HepG2 (cell line): Measurements from ENCODE around the gene COL8A2. TPM values are rescaled to one million over a fixed set of nuclear protein-coding genes. Genes with fewer than 3 reads are reported as not detected.
A peak's percentile ranks its signal among the peaks of the same experiment; 100 is the strongest.

ENCODE experiments used
- CAMTA2 ChIP-seq: sonication (generic); formaldehyde crosslinking; IDR thresholded peaks from 2 replicates; pipeline ENCODE4 v1.4.0; 2020; ENCODE audit warnings: mild to moderate bottlenecking, missing genetic modification reagents, borderline replicate concordance
- FOSL1 ChIP-seq: sonication (generic); formaldehyde crosslinking; IDR thresholded peaks from 2 replicates; pipeline ENCODE4 v1.9.0; 2021; ENCODE audit warnings: missing genetic modification reagents, borderline replicate concordance
- FOXA1 ChIP-seq, 2 experiments: fragments of 450-650 bp in 1 of 2; sonication (generic) in 1 of 2; formaldehyde crosslinking in 1 of 2; IDR thresholded peaks; 2 replicates each; pipeline versions ENCODE4 v1.4.0 to v1.6.1; 2016 to 2020; ENCODE audit warnings: missing genetic modification reagents in 1 of 2
- IKZF4 ChIP-seq: sonication (generic); formaldehyde crosslinking; IDR thresholded peaks from 2 replicates; pipeline ENCODE4 v1.5.1; 2020; ENCODE audit warnings: borderline replicate concordance, mild to moderate bottlenecking, low read depth, missing genetic modification reagents; ENCODE audit errors: not compliant biosample characterization
- KDM5A ChIP-seq: fragments of 200-600 bp; sonication (generic); IDR thresholded peaks from 2 replicates; pipeline ENCODE4 v1.7.0; 2018; ENCODE audit warnings: antibody characterized with exemption, mild to moderate bottlenecking, low read length, borderline replicate concordance
- LCORL ChIP-seq, 2 experiments: fragments of 450-650 bp in 1 of 2; sonication (generic) in 1 of 2; formaldehyde crosslinking in 1 of 2; IDR thresholded peaks; 2 replicates each; pipeline versions ENCODE4 v1.5.0 to v1.6.1; 2017 to 2020; ENCODE audit warnings: antibody characterized with exemption in 1 of 2, missing genetic modification reagents in 1 of 2
- NFYC ChIP-seq: IDR thresholded peaks from 2 replicates; pipeline ENCODE4 v1.6.1; 2016; ENCODE audit warnings: missing genetic modification reagents, missing compliant biosample characterization
- NONO ChIP-seq, 2 experiments: fragments of 450-650 bp in 1 of 2; sonication (generic) in 1 of 2; formaldehyde crosslinking in 1 of 2; IDR thresholded peaks in 1 of 2; conservative IDR thresholded peaks in 1 of 2; 2 replicates each; pipeline versions ENCODE4 v1.6.1 to v1.8.0; 2017 to 2022; ENCODE audit warnings: mild to moderate bottlenecking in 1 of 2, missing genetic modification reagents in 1 of 2, moderate library complexity in 1 of 2
- STAG1 ChIP-seq: sonication (generic); formaldehyde crosslinking; IDR thresholded peaks from 2 replicates; pipeline ENCODE4 v1.4.0; 2020; ENCODE audit warnings: missing genetic modification reagents
- ZBTB42 ChIP-seq: sonication (generic); formaldehyde crosslinking; IDR thresholded peaks from 2 replicates; pipeline ENCODE4 v1.5.0; 2020; ENCODE audit warnings: mild to moderate bottlenecking, missing genetic modification reagents
- ZBTB7B ChIP-seq: sonication (generic); formaldehyde crosslinking; IDR thresholded peaks from 2 replicates; pipeline ENCODE4 v1.4.0; 2020; ENCODE audit warnings: missing genetic modification reagents
- ZIK1 ChIP-seq: sonication (generic); formaldehyde crosslinking; IDR thresholded peaks from 2 replicates; pipeline ENCODE4 v1.5.0; 2020; ENCODE audit warnings: mild to moderate bottlenecking, low read depth, missing genetic modification reagents, borderline replicate concordance
- ZNF101 ChIP-seq: sonication (generic); formaldehyde crosslinking; IDR thresholded peaks from 2 replicates; pipeline ENCODE4 v1.4.0; 2020; ENCODE audit warnings: mild to moderate bottlenecking, low read depth, missing genetic modification reagents, borderline replicate concordance
- ZNF232 ChIP-seq: sonication (generic); formaldehyde crosslinking; IDR thresholded peaks from 2 replicates; pipeline ENCODE4 v1.4.0; 2020; ENCODE audit warnings: missing genetic modification reagents, borderline replicate concordance
- polyA plus RNA-seq, 8 experiments: library from polyadenylated mRNA; depleted of rRNA in 3 of 8; stranded (reverse) in 7 of 8; unstranded in 1 of 8; fragments of >200 nt; fragmentation: Illumina TruSeq in 4 of 8; extraction: Trizol in 4 of 8; gene quantifications; 2 replicates each; pipeline versions ENCODE4 v1.2.1 to v1.2.3, GENCODE V29; 2011 to 2016; ENCODE audit warnings: low read depth in 4 of 8, missing spikeins in 1 of 8, mixed read lengths in 1 of 8; ENCODE audit not compliant: insufficient read depth in 1 of 8
- total RNA-seq, 5 experiments: library from RNA; depleted of rRNA; stranded (reverse); fragments of >200 nt; fragmentation: Illumina TruSeq; extraction: Trizol; gene quantifications; 2 replicates each; pipeline ENCODE4 v1.2.3, GENCODE V29; 2016; ENCODE audit warnings: low read depth in 1 of 5
- TF ChIP-seq, protein P1 (sequence below): sonication (generic); formaldehyde crosslinking; IDR thresholded peaks from 2 replicates; pipeline ENCODE4 v1.4.0; 2020; ENCODE audit warnings: mild to moderate bottlenecking, missing genetic modification reagents
- TF ChIP-seq, protein P2 (sequence below): sonication (generic); formaldehyde crosslinking; IDR thresholded peaks from 2 replicates; pipeline ENCODE4 v1.9.0; 2021; ENCODE audit warnings: missing genetic modification reagents, borderline replicate concordance
- TF ChIP-seq, protein P3 (sequence below): IDR thresholded peaks from 2 replicates; pipeline ENCODE4 v1.6.1; 2016; ENCODE audit warnings: missing compliant biosample characterization, missing genetic modification reagents, borderline replicate concordance

Gene COL8A2
- total and polyA plus RNA-seq, 2 of the 13 experiments (the other 11 are each of a cell fraction or from before 2014, with no cell fraction given), result 0.13 to 0.24 TPM

DNA sequence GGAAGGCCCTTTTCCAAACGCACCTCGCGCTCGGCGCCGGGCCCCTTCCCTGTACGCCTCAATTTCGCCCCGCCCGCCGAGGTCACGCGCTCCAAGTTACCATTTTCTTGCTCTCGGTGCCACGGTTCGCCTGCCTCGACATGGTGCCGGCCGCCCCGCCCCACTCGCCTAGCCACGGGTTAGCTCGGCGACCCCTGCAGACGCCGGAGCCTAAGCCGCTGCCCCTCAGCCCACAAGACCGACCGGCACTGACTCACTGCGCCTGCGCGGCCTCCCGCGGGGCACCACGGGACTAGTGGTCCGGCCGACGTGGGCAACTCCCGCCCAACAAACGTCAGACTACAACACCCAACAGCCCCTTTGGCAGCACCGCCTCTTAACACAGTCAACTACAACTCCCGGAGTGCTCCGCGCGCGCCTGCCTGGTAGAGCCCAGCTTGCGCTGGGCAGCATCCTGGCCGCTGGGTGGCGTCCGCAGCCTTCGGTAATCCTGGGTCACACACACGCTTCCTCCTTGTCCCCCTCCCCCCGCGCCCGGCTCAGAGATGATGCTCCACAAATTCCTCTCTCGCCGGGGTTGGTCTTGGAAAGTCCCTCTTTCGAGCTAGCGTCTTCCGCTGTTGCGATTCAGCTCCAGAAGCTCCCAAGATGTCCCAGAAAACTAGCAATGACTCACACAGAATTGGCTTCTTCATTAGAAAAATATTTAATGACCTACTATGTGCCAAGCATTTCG lies 24.4 kb upstream of the COL8A2 start, which contains the start of gene TRAPPC3 (continued):
- TF ChIP-seq ZNF232 (CRISPR knock-in tag) (peak; percentile 79; the same call in 1 of the 2 replicates), ZNF101 (no peak), CAMTA2 (CRISPR knock-in tag) (no peak), NFYC (CRISPR knock-in tag) (peak; percentile 33; the same call in 1 of the 2 replicates), IKZF4 (CRISPR knock-in tag) (peak; percentile 81), KDM5A (peak; percentile 75; the same call in 1 of the 2 replicates), ZBTB7B (CRISPR knock-in tag) (peak; percentile 85; the same call in 1 of the 2 replicates), FOSL1 (CRISPR knock-in tag) (no peak), STAG1 (peak; percentile 95), NONO (IDR thresholded peaks at IDR 0.05) (no peak), NONO (CRISPR knock-in tag; conservative IDR thresholded peaks at IDR 0.05) (peak; percentile 79; the same call in 1 of the 2 replicates), ZBTB42 (CRISPR knock-in tag) (0 out of 2 replicates have a peak, but pooled peaks have one; percentile 50), LCORL (IDR thresholded peaks at IDR 0.05) (no peak), LCORL (CRISPR knock-in tag; IDR thresholded peaks at IDR 0.05) (peak; percentile 86), ZIK1 (CRISPR knock-in tag) (peak; percentile 94; the same call in 1 of the 2 replicates), FOXA1 (IDR thresholded peaks at IDR 0.05) (no peak), FOXA1 (CRISPR knock-in tag; IDR thresholded peaks at IDR 0.05) (0 out of 2 replicates have a peak, but pooled peaks have one; percentile 24)
- TF ChIP-seq, protein P1, sequence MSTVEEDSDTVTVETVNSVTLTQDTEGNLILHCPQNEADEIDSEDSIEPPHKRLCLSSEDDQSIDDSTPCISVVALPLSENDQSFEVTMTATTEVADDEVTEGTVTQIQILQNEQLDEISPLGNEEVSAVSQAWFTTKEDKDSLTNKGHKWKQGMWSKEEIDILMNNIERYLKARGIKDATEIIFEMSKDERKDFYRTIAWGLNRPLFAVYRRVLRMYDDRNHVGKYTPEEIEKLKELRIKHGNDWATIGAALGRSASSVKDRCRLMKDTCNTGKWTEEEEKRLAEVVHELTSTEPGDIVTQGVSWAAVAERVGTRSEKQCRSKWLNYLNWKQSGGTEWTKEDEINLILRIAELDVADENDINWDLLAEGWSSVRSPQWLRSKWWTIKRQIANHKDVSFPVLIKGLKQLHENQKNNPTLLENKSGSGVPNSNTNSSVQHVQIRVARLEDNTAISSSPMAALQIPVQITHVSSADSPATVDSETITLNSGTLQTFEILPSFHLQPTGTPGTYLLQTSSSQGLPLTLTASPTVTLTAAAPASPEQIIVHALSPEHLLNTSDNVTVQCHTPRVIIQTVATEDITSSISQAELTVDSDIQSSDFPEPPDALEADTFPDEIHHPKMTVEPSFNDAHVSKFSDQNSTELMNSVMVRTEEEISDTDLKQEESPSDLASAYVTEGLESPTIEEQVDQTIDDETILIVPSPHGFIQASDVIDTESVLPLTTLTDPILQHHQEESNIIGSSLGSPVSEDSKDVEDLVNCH, result no peak
- TF ChIP-seq, protein P2, sequence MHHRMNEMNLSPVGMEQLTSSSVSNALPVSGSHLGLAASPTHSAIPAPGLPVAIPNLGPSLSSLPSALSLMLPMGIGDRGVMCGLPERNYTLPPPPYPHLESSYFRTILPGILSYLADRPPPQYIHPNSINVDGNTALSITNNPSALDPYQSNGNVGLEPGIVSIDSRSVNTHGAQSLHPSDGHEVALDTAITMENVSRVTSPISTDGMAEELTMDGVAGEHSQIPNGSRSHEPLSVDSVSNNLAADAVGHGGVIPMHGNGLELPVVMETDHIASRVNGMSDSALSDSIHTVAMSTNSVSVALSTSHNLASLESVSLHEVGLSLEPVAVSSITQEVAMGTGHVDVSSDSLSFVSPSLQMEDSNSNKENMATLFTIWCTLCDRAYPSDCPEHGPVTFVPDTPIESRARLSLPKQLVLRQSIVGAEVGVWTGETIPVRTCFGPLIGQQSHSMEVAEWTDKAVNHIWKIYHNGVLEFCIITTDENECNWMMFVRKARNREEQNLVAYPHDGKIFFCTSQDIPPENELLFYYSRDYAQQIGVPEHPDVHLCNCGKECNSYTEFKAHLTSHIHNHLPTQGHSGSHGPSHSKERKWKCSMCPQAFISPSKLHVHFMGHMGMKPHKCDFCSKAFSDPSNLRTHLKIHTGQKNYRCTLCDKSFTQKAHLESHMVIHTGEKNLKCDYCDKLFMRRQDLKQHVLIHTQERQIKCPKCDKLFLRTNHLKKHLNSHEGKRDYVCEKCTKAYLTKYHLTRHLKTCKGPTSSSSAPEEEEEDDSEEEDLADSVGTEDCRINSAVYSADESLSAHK, result no peak
- TF ChIP-seq, protein P3, sequence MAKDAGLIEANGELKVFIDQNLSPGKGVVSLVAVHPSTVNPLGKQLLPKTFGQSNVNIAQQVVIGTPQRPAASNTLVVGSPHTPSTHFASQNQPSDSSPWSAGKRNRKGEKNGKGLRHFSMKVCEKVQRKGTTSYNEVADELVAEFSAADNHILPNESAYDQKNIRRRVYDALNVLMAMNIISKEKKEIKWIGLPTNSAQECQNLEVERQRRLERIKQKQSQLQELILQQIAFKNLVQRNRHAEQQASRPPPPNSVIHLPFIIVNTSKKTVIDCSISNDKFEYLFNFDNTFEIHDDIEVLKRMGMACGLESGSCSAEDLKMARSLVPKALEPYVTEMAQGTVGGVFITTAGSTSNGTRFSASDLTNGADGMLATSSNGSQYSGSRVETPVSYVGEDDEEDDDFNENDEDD (CRISPR knock-in tag), result peak; percentile 80; the same call in 1 of the 2 replicates
